Endothelial cell of umbilical vein (primary cell): ENCODE results near the gene CPA3. TPM values are rescaled to one million over a fixed set of nuclear protein-coding genes. Genes with fewer than 3 reads are reported as not detected.

Experiments used
- BruUV-seq: library from RNA; stranded (reverse); fragments of 400-500 nt; replicated peaks from 2 replicates; lab custom pipeline; 2021; lab: Mats Ljungman, UMichigan
- CTCF ChIA-PET: fragments of 300-600, 350-600 bp; sonication (Branson Sonifier 250); formaldehyde crosslinking; loops from one replicate; lab custom pipeline; 2021; ENCODE audit warnings: antibody characterized with exemption, inconsistent platforms; lab: Charles Lee
- POLR2A ChIA-PET: fragments of 300-600, 350-600 bp; sonication (Branson Sonifier 250); formaldehyde crosslinking; loops from one replicate; lab custom pipeline; 2021; ENCODE audit warnings: antibody characterized with exemption, inconsistent platforms; lab: Charles Lee
- DNase-seq: peaks from one replicate; pipeline ENCODE4 v3.0.0-alpha.2; 2011; ENCODE audit warnings: low read depth, low spot score
- FAIRE-seq: peaks from 2 replicates; lab custom pipeline; 2011; peaks lifted over from hg19 to GRCh38; lab: Jason Lieb, UNC
- H2AFZ ChIP-seq: 2 replicates; pipeline ENCODE4 v1.6.0; 2012; ENCODE audit warnings: low read depth, low read length, control low read depth, inconsistent platforms
- H3K27ac ChIP-seq: 2 replicates; pipeline ENCODE4 v1.5.1; 2011; ENCODE audit warnings: low read depth, mild to moderate bottlenecking, control low read depth, low read length, moderate library complexity; ENCODE audit not compliant: insufficient read depth
- H3K27me3 ChIP-seq, 2 experiments: 2 replicates each; pipeline versions ENCODE4 v1.6.0 to v1.6.1; 2011; ENCODE audit warnings: low read length in 2 of 2, mixed read lengths in 1 of 2; ENCODE audit not compliant: control insufficient read depth in 2 of 2, insufficient read depth in 2 of 2
- H3K36me3 ChIP-seq, 2 experiments: 2 replicates in 1 of 2; 3 replicates in 1 of 2; pipeline ENCODE4 v1.5.1; 2011; ENCODE audit warnings: low read length in 2 of 2, mild to moderate bottlenecking in 1 of 2, moderate library complexity in 1 of 2; ENCODE audit not compliant: control insufficient read depth in 2 of 2, insufficient read depth in 2 of 2; ENCODE audit errors: extremely low read depth in 1 of 2
- H3K4me1 ChIP-seq: 3 replicates; pipeline ENCODE4 v1.5.1; 2011; ENCODE audit warnings: mild to moderate bottlenecking, low read length; ENCODE audit not compliant: control insufficient read depth, insufficient read depth; ENCODE audit errors: extremely low read depth
- H3K4me2 ChIP-seq: 2 replicates; pipeline ENCODE4 v1.6.1; 2011; ENCODE audit warnings: low read length, control low read depth, mixed read lengths; ENCODE audit not compliant: insufficient read depth
- H3K4me3 ChIP-seq, 3 experiments: fragments of 200-600 bp in 1 of 3; sonication (generic), shearing (Covaris generic) in 1 of 3; replicated peaks in 1 of 3; 2 replicates each; pipeline ENCODE4 v1.5.1; 2011 to 2016; ENCODE audit warnings: control low read depth in 3 of 3, low read length in 3 of 3, mild to moderate bottlenecking in 2 of 3, inconsistent platforms in 1 of 3, low read depth in 1 of 3, moderate library complexity in 1 of 3; ENCODE audit not compliant: insufficient read depth in 1 of 3
- H3K79me2 ChIP-seq: 2 replicates; pipeline ENCODE4 v1.6.0; 2012; ENCODE audit warnings: low read length, inconsistent platforms; ENCODE audit not compliant: control insufficient read depth, insufficient read depth
- H3K9ac ChIP-seq: replicated peaks from 2 replicates; pipeline ENCODE3; 2011; ENCODE audit warnings: low read length, control low read depth; ENCODE audit not compliant: insufficient read depth; ENCODE audit errors: extremely low read depth
- H3K9me1 ChIP-seq: replicated peaks from 3 replicates; pipeline ENCODE4 v1.6.0; 2011; ENCODE audit warnings: mild to moderate bottlenecking, low read length; ENCODE audit not compliant: control insufficient read depth, insufficient read depth; ENCODE audit errors: extremely low read depth
- H3K9me3 ChIP-seq: replicated peaks from 2 replicates; pipeline ENCODE4 v1.5.1; 2012; ENCODE audit warnings: low read length, inconsistent platforms; ENCODE audit not compliant: control insufficient read depth, insufficient read depth
- H4K20me1 ChIP-seq: replicated peaks from 2 replicates; pipeline ENCODE3; 2011; ENCODE audit warnings: mild to moderate bottlenecking, low read length; ENCODE audit not compliant: control insufficient read depth, insufficient read depth; ENCODE audit errors: extremely low read depth
- CTCF ChIP-seq, 2 donors: IDR thresholded peaks; 1 replicate in 1 of 2; 2 replicates in 1 of 2; pipeline ENCODE4 v1.5.1; 2011; ENCODE audit warnings: low read length in 2 of 2, mild to moderate bottlenecking in 2 of 2, moderate library complexity in 2 of 2, control low read depth in 1 of 2, inconsistent platforms in 1 of 2, low read depth in 1 of 2; ENCODE audit not compliant: insufficient read depth in 1 of 2; ENCODE audit errors: extremely low read depth in 1 of 2
- EZH2 ChIP-seq: IDR thresholded peaks from 2 replicates; pipeline ENCODE4 v1.6.1; 2012; ENCODE audit warnings: borderline replicate concordance, low read depth, mild to moderate bottlenecking, moderate library complexity, low read length, inconsistent platforms; ENCODE audit not compliant: severe bottlenecking
- FOS ChIP-seq: IDR thresholded peaks from 2 replicates; pipeline ENCODE4 v1.6.1; 2011; ENCODE audit warnings: mild to moderate bottlenecking, low read length, moderate library complexity, borderline replicate concordance; ENCODE audit not compliant: insufficient read depth
- GATA2 ChIP-seq: IDR thresholded peaks from 2 replicates; pipeline ENCODE4 v1.7.0; 2011; ENCODE audit warnings: low read depth, mild to moderate bottlenecking, moderate library complexity, mixed read lengths, low read length; ENCODE audit not compliant: insufficient read length, insufficient read depth
- JUN ChIP-seq: IDR thresholded peaks from 2 replicates; pipeline ENCODE4 v1.6.1; 2011; ENCODE audit warnings: borderline replicate concordance, low read depth; ENCODE audit not compliant: insufficient read length, insufficient read depth
- MAX ChIP-seq: IDR thresholded peaks from 2 replicates; pipeline ENCODE4 v1.6.1; 2011; ENCODE audit not compliant: insufficient read depth, insufficient read length
- MYC ChIP-seq: IDR thresholded peaks from one replicate; pipeline ENCODE4 v1.6.1; 2011; ENCODE audit warnings: mild to moderate bottlenecking, low read depth, low read length
- POLR2A ChIP-seq: IDR thresholded peaks from 2 replicates; pipeline ENCODE4 v1.6.1; 2012; ENCODE audit warnings: low read depth, mild to moderate bottlenecking, control low read depth, low read length
- POLR2AphosphoS5 ChIP-seq: IDR thresholded peaks from 2 replicates; pipeline ENCODE4 v1.6.1; 2012; ENCODE audit warnings: low read depth, mild to moderate bottlenecking, control low read depth, low read length, moderate library complexity; ENCODE audit not compliant: insufficient read depth
- dilution Hi-C: fragments of 300-500 bp; cut with MboI; formaldehyde crosslinking; loops from one replicate; pipeline ENCODE4 v1.15.0; 2019; ENCODE audit warnings: low sequenced_read_pairs; ENCODE audit not compliant: extremely low pct_ligation_motif_present
- intact Hi-C: fragments of 100-400 bp; cut with micrococcal nuclease; formaldehyde crosslinking; loops from one replicate; pipeline ENCODE4 v1.10.0; 2022
- polyA plus RNA-seq, 4 experiments: library from polyadenylated mRNA; depleted of rRNA in 3 of 4; stranded (reverse) in 3 of 4; unstranded in 1 of 4; fragments of >200 nt; gene quantifications; 2 replicates each; pipeline versions ENCODE4 v1.2.1 to v1.2.3, GENCODE V29; 2011 to 2012; ENCODE audit warnings: missing spikeins in 1 of 4
- total RNA-seq: library from RNA; stranded (reverse); gene quantifications from 2 replicates; pipeline ENCODE4 v1.2.3, GENCODE V29; 2021

The CPA3 gene
- total and polyA plus RNA-seq, 2 donors (not counting 3 experiments of a cell fraction or from before 2014, with no cell fraction given) = 1.7 to 6.4 TPM

- DNase-seq (no peak), FAIRE-seq (no peak)
- Histone ChIP-seq H3K27ac (no peak overlapping the region), H3K4me1 (peaks cover 57% of the 10 kb centered on the region), H3K9me3 (no peaks in the 10 kb centered on the region), H4K20me1 (no peaks in the 10 kb centered on the region), H3K36me3 (no peaks in the 10 kb centered on the region), H3K79me2 (no peaks in the 10 kb centered on the region), H2AFZ (no peak overlapping the region), H3K4me2 (no peak overlapping the region), H3K4me3 (no peak overlapping the region), H3K27me3 (no peaks in the 10 kb centered on the region), H3K9ac (no peak overlapping the region), H3K9me1 (peaks cover 2% of the 10 kb centered on the region)
- CTCF ChIA-PET = interaction anchor here (1.3 kb wide), 2 partner anchors 11 to 16 kb away, joined by 3 read pairs; no protein-coding TSS in a partner anchor
- TF ChIP-seq MYC (no peak), CTCF (IDR thresholded peaks at IDR 0.05; ENCODE audit: extremely low read depth in 1 of 2, insufficient read depth in 1 of 2, low read depth in 1 of 2, low read length in 2 of 2) (no peak), GATA2 (no peak), POLR2A (no peak), FOS (no peak), JUN (no peak), MAX (no peak), POLR2AphosphoS5 (no peak), EZH2 (no peak)
- dilution Hi-C loops = no loop called here
- POLR2A ChIA-PET = no interaction called here
- intact Hi-C loops = loop anchor here (10.0 kb wide), 1 partner anchor 1543 kb away; no protein-coding TSS in a partner anchor
- BruUV-seq = no TSS peak
These were observed 13.0 kb downstream of the CPA3 start for GRCh38 chr3:148878095-148878494.
